ENCODE measurements around the gene PBX4. TPM values are rescaled to one million over a fixed set of nuclear protein-coding genes. Genes with fewer than 3 reads are reported as not detected.
A peak's percentile ranks its signal among the peaks of the same experiment; 100 is the strongest.

The PBX4 gene
- total and polyA plus RNA-seq, 10 of the 15 experiments (the other 5 are each of a cell fraction or from before 2014, with no cell fraction given): 0.18 to 17.3 (median 4.2) TPM

GRCh38 chr19:19649580-19649995 lies 31.1 kb upstream of the PBX4 start:
- in situ Hi-C loops (cut with MboI): no loop called here

GRCh38 chr19:19649155-19649554 lies 30.7 kb upstream of the PBX4 start:
- FAIRE-seq (no peak), ATAC-seq (no peak), DNase-seq (ENCODE audit: low read depth, low spot score) (no peak)
- RAD21 ChIA-PET (ENCODE audit: unreplicated experiment): interaction anchor here (0.8 kb wide), 1 partner anchor 13 kb away, joined by 3 read pairs; no protein-coding TSS in a partner anchor
- POLR2A ChIA-PET: no interaction called here
- peaks cover 35 to 70% of the 10 kb centered on the region in 2 experiments for H3K36me3 ChIP-seq (ENCODE audit: control insufficient read depth in 2 of 2, insufficient read depth in 2 of 2, low read length in 1 of 2)
- no peaks in the 10 kb centered on the region for H3K27me3 ChIP-seq (replicated peaks in 1 of 2; ENCODE audit: control insufficient read depth in 2 of 2, insufficient read depth in 2 of 2, low read length in 1 of 2)
- CTCF ChIA-PET: interaction anchor here (1.2 to 1.4 kb wide), 2 partner anchors 102 to 117 kb away, joined by 3 read pairs; no protein-coding TSS in a partner anchor
- H3K27ac ChIP-seq (ENCODE audit: control insufficient read depth, insufficient read depth): no peak overlapping the region
- peaks cover under 1% of the 10 kb centered on the region for H3K4me1 ChIP-seq (ENCODE audit: control insufficient read depth, insufficient read depth, low read length)
- 97% methylated on average over 6 of the region's 6 CpGs for WGBS (ENCODE audit: insufficient coverage, insufficient replicate concordance, low lambda C conversion rate, missing lambda C conversion rate)
- no peaks in the 10 kb centered on the region for H3K9me3 ChIP-seq (replicated peaks; ENCODE audit: control insufficient read depth, insufficient read depth, low read length)
- in situ Hi-C loops (cut with MboI) (no loop called here), intact Hi-C loops (cut with micrococcal nuclease; ENCODE audit: unreplicated experiment) (no loop called here)
- no TSS peak for BruUV-seq (replicated peaks)
- SMC1A ChIA-PET (ENCODE audit: uncharacterized antibody, unreplicated experiment): no interaction called here
- H3K4me3 ChIP-seq: no peak overlapping the region
- H3K9ac ChIP-seq (ENCODE audit: control insufficient read depth, insufficient read depth, low read length): no peak overlapping the region
- no peak overlapping the region for H3K4me2 ChIP-seq (ENCODE audit: control insufficient read depth, insufficient read depth)
- H3K79me2 ChIP-seq (ENCODE audit: control insufficient read depth, insufficient read depth, low read length): no peaks in the 10 kb centered on the region
- H2AFZ ChIP-seq (ENCODE audit: control insufficient read depth, low read depth, low read length): no peak overlapping the region
- no peaks in the 10 kb centered on the region for H4K20me1 ChIP-seq (ENCODE audit: control insufficient read depth, insufficient read depth)
- TF ChIP-seq RELA (IDR thresholded peaks at IDR 0.05; ENCODE audit: borderline replicate concordance, partially characterized antibody): no peak
- TF ChIP-seq POLR2A (IDR thresholded peaks at IDR 0.05; ENCODE audit: low read depth, low read length): no peak
- no peak for TF ChIP-seq ZBTB40 (IDR thresholded peaks at IDR 0.05; ENCODE audit: borderline replicate concordance)
- no peak for TF ChIP-seq CREM (IDR thresholded peaks at IDR 0.05; ENCODE audit: low read depth)
- no peak for TF ChIP-seq SREBF1 (IDR thresholded peaks at IDR 0.05; ENCODE audit: low read length)
- no peak for TF ChIP-seq IRF3 (IDR thresholded peaks at IDR 0.05)
- TF ChIP-seq RUNX3 (IDR thresholded peaks at IDR 0.05; ENCODE audit: low read length): no peak

More at GRCh38 chr19:19649580-19649995, 31.1 kb upstream of the PBX4 start:
- no peak overlapping the region for H3K27ac ChIP-seq (ENCODE audit: control insufficient read depth, insufficient read depth)
- H3K4me3 ChIP-seq: no peak overlapping the region
- intact Hi-C loops (cut with micrococcal nuclease; ENCODE audit: unreplicated experiment): no loop called here
- POLR2A ChIA-PET: no interaction called here
- no peak overlapping the region for H3K4me2 ChIP-seq (ENCODE audit: control insufficient read depth, insufficient read depth)
- SMC1A ChIA-PET (ENCODE audit: uncharacterized antibody, unreplicated experiment): no interaction called here
- no peak overlapping the region for H2AFZ ChIP-seq (ENCODE audit: control insufficient read depth, low read depth, low read length)
- no peak overlapping the region for H3K9ac ChIP-seq (ENCODE audit: control insufficient read depth, insufficient read depth, low read length)
- no peak for ATAC-seq
- DNase-seq (ENCODE audit: low read depth, low spot score): no peak
- no peaks in the 10 kb centered on the region for H3K4me1 ChIP-seq (ENCODE audit: control insufficient read depth, insufficient read depth, low read length)
- no peaks in the 10 kb centered on the region for H4K20me1 ChIP-seq (ENCODE audit: control insufficient read depth, insufficient read depth)
- H3K27me3 ChIP-seq (replicated peaks in 1 of 2; ENCODE audit: control insufficient read depth in 2 of 2, insufficient read depth in 2 of 2, low read length in 1 of 2): no peaks in the 10 kb centered on the region
- H3K36me3 ChIP-seq (ENCODE audit: control insufficient read depth in 2 of 2, insufficient read depth in 2 of 2, low read length in 1 of 2): peaks cover 35 to 74% of the 10 kb centered on the region in 2 experiments
- FAIRE-seq: no peak
- H3K79me2 ChIP-seq (ENCODE audit: control insufficient read depth, insufficient read depth, low read length): no peaks in the 10 kb centered on the region
- TF ChIP-seq USF1 (IDR thresholded peaks at IDR 0.05; ENCODE audit: borderline replicate concordance, extremely low read length, insufficient read depth, low read depth, low read length) (no peak), SUZ12 (IDR thresholded peaks at IDR 0.05; ENCODE audit: unreplicated experiment) (no peak), ZNF622 (IDR thresholded peaks at IDR 0.05) (no peak), NR2F1 (conservative IDR thresholded peaks at IDR 0.05) (no peak), POLR2A (IDR thresholded peaks at IDR 0.05; ENCODE audit: low read depth, low read length) (peak; percentile 50), RFX5 (IDR thresholded peaks at IDR 0.05; ENCODE audit: low read depth, low read length) (no peak)
- H3K9me3 ChIP-seq (replicated peaks; ENCODE audit: control insufficient read depth, insufficient read depth, low read length): no peaks in the 10 kb centered on the region
- 96% methylated on average over 22 of the region's 22 CpGs for WGBS (ENCODE audit: insufficient coverage, insufficient replicate concordance, low lambda C conversion rate, missing lambda C conversion rate)
- CTCF ChIA-PET: interaction anchor here (1.2 kb wide), 1 partner anchor 117 kb away, joined by 3 read pairs; no protein-coding TSS in a partner anchor
- BruUV-seq (replicated peaks): no TSS peak
- RAD21 ChIA-PET (ENCODE audit: unreplicated experiment): interaction anchor here (0.8 kb wide), 1 partner anchor 12 kb away, joined by 3 read pairs; no protein-coding TSS in a partner anchor
